COLO829 (cell line): ENCODE measurements around the gene FRK.
"Not testable (repeated sequence)": the region's sequence is repeated elsewhere in the genome, so short reads cannot be mapped to it uniquely, and the experiment has no call there.

ENCODE experiments used
- DNase-seq: peaks from one replicate; pipeline ENCODE4 v3.0.0; 2012; ENCODE audit warnings: low spot score

The FRK gene

DNA sequence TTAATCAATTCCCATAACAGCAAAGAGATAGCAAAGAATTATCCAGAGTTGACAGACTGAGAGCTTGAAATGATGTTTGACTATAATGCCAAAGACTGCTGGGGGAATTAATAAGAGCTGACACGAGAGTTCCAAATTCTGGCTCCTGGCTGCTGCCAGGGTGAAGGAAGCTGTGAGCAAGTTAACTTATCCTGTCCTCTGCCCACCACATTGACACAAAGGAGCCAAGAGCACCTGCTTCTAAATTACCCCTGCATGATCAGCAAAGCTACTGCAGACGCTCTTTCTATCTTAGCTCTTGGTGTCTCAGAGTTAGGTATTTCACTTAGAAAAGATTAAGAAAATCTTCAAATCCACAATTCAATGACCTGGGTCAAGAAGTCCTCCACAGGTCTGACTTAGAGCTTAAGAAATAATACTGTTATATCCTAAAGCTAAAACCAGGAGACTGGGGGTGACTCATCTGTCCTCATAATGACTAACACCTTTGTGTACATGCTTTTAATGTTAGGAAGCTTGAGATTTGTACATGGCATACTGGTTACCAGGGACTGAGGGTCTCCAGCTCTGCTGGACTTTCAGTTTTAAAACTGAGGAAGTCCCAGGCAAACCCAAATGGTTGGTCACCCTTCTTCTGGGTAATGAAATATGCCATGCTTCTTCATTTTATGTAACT, 13.2 kb upstream of the FRK start:
- no peak for DNase-seq

DNA sequence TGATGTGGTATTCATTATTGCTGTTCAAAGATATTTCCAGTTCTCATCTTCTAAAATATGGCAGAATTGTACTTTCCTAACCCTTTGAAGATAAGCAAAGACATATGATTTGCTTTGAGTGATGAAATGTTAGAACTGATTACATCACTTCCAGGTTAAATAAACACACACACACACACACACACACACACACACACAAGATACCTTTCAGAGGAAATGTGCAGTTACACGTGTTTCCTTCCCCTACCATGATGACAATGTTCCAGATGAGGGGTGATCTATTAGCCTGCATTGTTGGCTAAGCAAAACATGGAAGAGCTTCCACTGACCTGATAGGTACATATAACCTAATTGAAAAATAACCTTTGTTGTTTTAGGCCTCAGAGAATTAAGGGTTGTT, 11.7 kb upstream of the FRK start:
- no peak for DNase-seq

- no peak for DNase-seq
These were observed 10.1 kb upstream of the FRK start for GRCh38 chr6:116070616-116071389.

GRCh38 chr6:116070101-116070500, 9.4 kb upstream of the FRK start:
- no peak for DNase-seq

GRCh38 chr6:116066789-116067188, 6.1 kb upstream of the FRK start:
- no peak for DNase-seq

DNA sequence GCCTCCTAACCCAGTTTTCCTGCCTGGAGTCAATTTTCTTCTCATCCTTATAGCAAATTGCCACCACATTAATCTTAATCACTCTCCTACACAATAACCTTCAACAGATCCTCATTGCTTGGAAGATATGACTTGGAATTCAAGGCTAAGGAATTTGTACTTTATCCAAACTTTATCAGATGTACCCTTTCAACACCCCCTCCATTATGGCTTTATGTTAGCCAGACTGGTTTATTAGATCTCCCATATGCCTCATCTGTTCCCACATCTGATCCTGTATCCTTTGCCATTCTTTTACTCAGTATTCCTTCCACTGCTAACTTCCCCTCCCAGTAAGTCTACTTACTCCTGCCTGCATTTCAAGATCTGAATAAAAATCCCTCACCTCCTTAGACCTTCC, 4.0 kb upstream of the FRK start:
- no peak for DNase-seq

DNA sequence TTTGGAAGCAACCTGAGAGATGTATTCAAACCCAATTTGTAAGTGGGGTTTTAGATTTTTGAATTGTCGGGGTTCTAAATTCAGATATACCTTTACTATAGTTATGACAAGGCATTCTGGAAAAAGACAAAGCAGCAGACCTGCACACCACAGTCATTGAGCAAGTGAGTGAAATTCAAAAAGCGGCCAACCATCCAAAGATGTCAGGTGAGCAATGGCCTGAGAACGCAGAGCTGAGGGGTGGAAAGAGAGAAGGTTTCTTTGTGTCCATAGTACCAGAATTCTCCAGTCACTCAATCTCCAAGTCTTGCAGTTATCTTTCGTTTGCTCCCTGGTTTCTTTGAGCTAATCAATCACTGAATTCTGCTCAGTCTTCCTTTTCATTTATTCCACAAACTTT, 1.8 kb upstream of the FRK start:
- DNase-seq = no peak

- no peak for DNase-seq
These were observed 749 bp downstream of the FRK start for GRCh38 chr6:116059713-116060571.

DNA sequence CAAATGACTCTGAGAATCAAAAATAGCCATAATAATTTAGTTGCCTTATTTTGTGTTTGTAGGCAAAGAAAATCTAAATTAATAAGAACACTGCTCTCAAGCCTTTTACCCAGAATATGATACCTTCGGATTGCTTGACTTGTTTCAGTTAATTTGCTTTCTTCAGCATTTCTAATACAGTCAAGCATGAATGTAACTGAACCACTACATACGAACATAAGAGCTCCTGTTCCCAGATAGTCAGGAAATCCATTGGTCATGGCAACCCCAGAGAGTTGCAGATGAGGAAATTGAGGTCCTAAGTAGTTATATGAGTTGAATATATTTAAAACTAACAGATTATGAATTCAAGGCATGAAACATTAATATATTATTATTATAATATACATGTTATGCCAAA, 2.9 kb downstream of the FRK start:
- no peak for DNase-seq

GRCh38 chr6:116055513-116055912, 5.2 kb downstream of the FRK start:
- no peak for DNase-seq

DNA sequence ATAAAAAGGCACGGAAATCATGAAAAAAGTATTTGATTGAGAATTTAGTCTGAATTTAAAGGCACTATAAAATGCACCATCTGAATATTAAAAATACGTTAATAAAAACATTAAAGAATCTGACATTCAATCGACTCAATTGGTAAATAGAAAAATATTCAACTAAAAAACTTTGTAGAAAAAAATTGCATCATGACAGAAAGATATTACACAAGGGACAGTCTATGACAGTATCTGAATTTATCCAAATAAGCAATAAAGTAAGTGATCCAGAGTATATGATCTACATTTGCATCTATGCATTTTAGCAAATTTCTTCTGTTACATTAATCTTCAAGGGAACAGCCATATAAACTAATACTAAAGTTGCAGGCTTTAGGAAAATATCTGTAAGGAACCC, 9.4 kb downstream of the FRK start:
- no peak for DNase-seq

GRCh38 chr6:116050737-116051136, 10.0 kb downstream of the FRK start:
- DNase-seq = no peak

DNA sequence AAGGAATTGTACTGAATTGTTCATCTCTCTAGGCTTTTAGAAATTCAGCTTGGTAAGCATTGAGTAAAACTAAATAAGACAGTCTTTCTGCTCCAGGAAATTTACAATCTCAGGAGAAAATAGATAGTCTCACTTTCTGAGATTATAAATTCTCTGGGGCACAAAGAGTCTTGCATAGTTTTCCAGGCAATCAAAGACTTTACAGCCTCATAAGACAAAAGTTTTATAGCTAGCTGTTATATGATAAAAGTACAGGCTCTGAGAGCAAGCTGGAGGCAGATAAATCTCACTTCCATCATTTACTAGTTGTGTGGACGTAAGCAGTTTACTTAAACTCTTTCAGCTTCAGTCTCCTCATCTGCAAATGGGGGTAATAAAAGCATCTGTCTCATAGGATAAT, 11.4 kb downstream of the FRK start:
- no peak for DNase-seq

- no peak for DNase-seq
These were observed 13.3 kb downstream of the FRK start for GRCh38 chr6:116047173-116047933.

GRCh38 chr6:116046737-116047136, 14.0 kb downstream of the FRK start:
- no peak for DNase-seq

DNA sequence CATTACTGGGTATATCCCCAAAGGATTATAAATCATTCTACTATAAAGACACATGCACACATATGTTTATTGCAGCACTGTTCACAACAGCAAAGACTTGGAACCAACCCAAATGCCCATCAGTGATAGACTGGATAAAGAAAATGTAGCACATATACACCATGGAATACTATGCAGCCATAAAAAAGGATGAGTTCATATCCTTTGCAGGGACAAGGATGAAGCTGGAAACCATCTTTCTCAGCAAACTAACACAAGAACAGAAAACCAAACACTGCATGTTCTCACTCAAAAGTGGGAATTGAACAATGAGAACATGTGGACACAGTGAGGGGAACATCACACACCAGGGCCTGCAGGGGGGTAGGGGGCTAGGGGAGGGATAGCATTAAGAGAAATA, 14.4 kb downstream of the FRK start:
- not testable (repeated sequence) for DNase-seq

GRCh38 chr6:116041934-116042333, 18.8 kb downstream of the FRK start:
- no peak for DNase-seq

DNA sequence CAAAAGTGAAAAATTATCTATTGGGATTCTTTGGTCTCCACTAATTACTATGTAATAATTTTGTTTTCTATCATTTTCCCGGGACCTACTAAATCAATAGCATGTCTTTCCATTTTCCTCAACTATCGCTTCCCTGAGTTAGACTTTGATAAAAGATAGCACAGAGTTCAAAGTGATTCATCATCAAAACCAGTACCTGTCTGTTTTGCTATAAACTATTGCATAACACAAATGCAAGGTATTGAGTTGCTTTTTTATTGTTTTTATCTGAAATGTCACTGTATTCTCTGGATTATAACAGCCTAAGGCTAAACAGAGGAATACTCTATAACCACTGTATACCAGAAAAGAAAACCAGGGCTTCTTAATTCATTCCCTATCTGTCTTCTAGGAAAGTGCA, 19.7 kb downstream of the FRK start:
- no peak for DNase-seq

DNA sequence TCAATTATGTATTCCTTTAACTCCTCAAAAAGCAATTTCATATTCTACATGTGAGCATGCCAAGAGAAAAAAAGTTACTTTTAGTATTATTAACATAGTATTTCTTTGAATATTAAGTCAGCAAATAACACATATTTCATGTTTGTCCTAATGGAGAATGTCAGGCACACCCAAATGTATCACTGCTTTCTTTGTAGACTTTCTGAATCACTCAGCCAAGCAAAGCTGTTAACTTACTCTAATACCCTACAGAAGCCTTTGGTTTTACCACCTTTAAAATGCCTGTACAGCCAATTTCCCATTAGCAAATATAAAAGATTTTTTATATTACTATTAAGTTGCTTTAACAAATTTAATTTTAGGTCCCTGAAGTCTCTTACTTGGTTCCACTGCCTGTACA, 23.8 kb downstream of the FRK start:
- no peak for DNase-seq

DNA sequence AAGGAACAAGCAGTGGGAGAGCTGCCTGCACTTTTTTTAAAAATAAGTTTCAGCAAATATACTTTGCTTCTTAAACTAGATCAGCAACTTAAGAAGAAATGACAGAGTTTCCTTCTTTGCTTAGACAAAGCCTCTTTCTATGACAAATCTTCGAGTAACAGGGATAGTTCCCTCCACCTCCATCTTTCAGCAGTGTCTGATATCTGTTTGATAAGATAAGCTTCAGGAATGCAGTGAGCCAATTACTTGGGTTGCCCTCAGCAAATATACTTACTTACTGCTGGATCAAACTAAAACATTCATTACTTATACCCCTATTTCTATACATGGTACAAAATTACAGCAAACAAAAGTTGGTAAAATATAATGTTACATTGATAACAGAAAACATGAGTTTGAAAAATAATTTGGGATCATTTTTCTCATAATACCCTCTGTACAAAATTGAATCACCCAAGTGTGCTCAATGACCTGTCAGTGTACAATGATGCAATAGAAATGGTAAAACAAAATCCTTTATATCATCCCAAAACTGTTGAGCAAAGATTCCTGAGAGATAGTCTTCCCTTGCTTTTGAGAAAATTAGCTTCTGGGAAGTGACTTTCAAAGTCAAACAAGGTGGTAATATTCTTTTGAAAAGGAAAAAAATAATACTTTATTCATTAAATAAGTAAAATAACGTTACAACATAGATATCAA, 24.5 kb downstream of the FRK start:
- DNase-seq = no peak

GRCh38 chr6:116035616-116036015, 25.1 kb downstream of the FRK start:
- no peak for DNase-seq

GRCh38 chr6:116034327-116034726, 26.4 kb downstream of the FRK start:
- DNase-seq = no peak
